Measurements from ENCODE around the gene FBXL16. TPM values are rescaled to one million over a fixed set of nuclear protein-coding genes. Genes with fewer than 3 reads are reported as not detected.

The FBXL16 gene
- total RNA-seq, 2 donors from 2014 or later: 1.0 to 2.3 TPM

- intact Hi-C loops (cut with DNase I): no loop called here
Observed at GRCh38 chr16:672371-672770, 33.2 kb downstream of the FBXL16 start.

DNA sequence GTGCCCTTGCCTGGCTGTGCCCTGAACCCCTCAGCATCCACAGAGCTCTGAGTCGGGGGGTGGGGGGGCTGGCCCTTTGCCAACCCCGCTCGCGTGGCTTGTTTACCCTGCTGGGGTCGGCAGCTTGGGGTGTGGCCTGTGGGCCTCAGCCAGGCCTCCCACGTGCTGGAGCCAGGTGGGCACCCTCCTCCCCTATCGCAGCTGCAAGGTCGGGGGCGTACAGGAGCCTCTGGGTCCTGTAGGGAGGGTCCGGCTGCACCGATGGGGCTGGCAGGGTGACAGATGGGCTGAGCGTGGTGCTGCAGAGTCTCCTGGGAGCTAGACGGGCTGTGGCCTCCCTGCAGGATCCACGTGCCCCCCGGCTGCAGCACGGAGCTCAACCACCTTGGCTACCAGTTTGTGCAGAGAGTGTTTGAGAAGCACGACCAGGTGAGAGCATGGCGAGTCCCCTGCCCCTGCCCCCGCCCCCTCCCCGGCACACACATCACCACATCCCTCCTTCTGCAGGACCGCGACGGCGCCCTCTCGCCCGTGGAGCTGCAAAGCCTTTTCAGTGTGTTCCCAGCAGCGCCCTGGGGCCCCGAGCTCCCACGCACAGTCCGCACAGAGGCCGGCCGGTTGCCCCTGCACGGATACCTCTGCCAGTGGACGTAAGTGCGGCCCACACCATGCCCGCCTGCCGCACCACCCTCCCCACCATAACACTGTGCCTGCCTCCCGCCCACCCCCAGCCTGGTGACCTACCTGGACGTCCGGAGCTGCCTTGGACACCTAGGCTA is 34.1 kb downstream of the FBXL16 start:
- intact Hi-C loops (cut with DNase I): no loop called here
- 84 to 90% methylated on average over 18 to 40 of the region's 40 CpGs for WGBS, 2 donors
- H3K4me3 ChIP-seq: no peak overlapping the region
- TF ChIP-seq, protein P1, sequence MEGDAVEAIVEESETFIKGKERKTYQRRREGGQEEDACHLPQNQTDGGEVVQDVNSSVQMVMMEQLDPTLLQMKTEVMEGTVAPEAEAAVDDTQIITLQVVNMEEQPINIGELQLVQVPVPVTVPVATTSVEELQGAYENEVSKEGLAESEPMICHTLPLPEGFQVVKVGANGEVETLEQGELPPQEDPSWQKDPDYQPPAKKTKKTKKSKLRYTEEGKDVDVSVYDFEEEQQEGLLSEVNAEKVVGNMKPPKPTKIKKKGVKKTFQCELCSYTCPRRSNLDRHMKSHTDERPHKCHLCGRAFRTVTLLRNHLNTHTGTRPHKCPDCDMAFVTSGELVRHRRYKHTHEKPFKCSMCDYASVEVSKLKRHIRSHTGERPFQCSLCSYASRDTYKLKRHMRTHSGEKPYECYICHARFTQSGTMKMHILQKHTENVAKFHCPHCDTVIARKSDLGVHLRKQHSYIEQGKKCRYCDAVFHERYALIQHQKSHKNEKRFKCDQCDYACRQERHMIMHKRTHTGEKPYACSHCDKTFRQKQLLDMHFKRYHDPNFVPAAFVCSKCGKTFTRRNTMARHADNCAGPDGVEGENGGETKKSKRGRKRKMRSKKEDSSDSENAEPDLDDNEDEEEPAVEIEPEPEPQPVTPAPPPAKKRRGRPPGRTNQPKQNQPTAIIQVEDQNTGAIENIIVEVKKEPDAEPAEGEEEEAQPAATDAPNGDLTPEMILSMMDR (IDR thresholded peaks at IDR 0.05): no peak
- no peak for TF ChIP-seq POLR2A (IDR thresholded peaks at IDR 0.05)
- no peak overlapping the region for H3K27ac ChIP-seq
- no peak for ATAC-seq
- H3K4me1 ChIP-seq: peaks cover 45% of the 10 kb centered on the region
- no peaks in the 10 kb centered on the region for H3K27me3 ChIP-seq
- no peaks in the 10 kb centered on the region for H3K9me3 ChIP-seq
- H3K36me3 ChIP-seq (replicated peaks in 1 of 2; ENCODE audit: insufficient read depth in 1 of 2, low read depth in 2 of 2): peaks cover 0 to 21% of the 10 kb centered on the region in 2 donors
- DNase-seq: no peak

More at GRCh38 chr16:672371-672770, 33.2 kb downstream of the FBXL16 start:
- H3K36me3 ChIP-seq (replicated peaks in 1 of 2; ENCODE audit: insufficient read depth in 1 of 2, low read depth in 2 of 2): peaks cover 0 to 21% of the 10 kb centered on the region in 2 donors
- no peak overlapping the region for H3K4me3 ChIP-seq
- H3K4me1 ChIP-seq: peaks cover 42% of the 10 kb centered on the region
- H3K27ac ChIP-seq: no peak overlapping the region
- 92 to 94% methylated on average over 6 to 11 of the region's 19 CpGs for WGBS, 2 donors
- DNase-seq: no peak
- no peaks in the 10 kb centered on the region for H3K27me3 ChIP-seq
- no peaks in the 10 kb centered on the region for H3K9me3 ChIP-seq
- TF ChIP-seq, protein P1 (IDR thresholded peaks at IDR 0.05): no peak
- no peak for TF ChIP-seq POLR2A (IDR thresholded peaks at IDR 0.05)
- no peak for ATAC-seq

GRCh38 chr16:670485-671352 is 34.9 kb downstream of the FBXL16 start:
- no peaks in the 10 kb centered on the region for H3K27me3 ChIP-seq
- H3K27ac ChIP-seq: no peak overlapping the region
- no peak overlapping the region for H3K4me3 ChIP-seq
- no peaks in the 10 kb centered on the region for H3K9me3 ChIP-seq
- 94% methylated on average over 33 to 51 of the region's 52 CpGs for WGBS, 2 donors
- ATAC-seq (no peak), DNase-seq (no peak)
- intact Hi-C loops (cut with DNase I): no loop called here
- H3K4me1 ChIP-seq: peaks cover 40% of the 10 kb centered on the region
- peaks cover 0 to 21% of the 10 kb centered on the region in 2 donors for H3K36me3 ChIP-seq (replicated peaks in 1 of 2; ENCODE audit: insufficient read depth in 1 of 2, low read depth in 2 of 2)
- TF ChIP-seq POLR2A (IDR thresholded peaks at IDR 0.05): no peak
- TF ChIP-seq, protein P1 (IDR thresholded peaks at IDR 0.05): no peak

GRCh38 chr16:669666-670065 is 35.9 kb downstream of the FBXL16 start:
- H3K27me3 ChIP-seq: no peaks in the 10 kb centered on the region
- intact Hi-C loops (cut with DNase I): no loop called here
- DNase-seq: no peak

More at GRCh38 chr16:669666-670065, 35.9 kb downstream of the FBXL16 start:
- Histone ChIP-seq H3K4me1 (peaks cover 29% of the 10 kb centered on the region), H3K36me3 (replicated peaks in 1 of 2; ENCODE audit: insufficient read depth in 1 of 2, low read depth in 2 of 2) (peaks cover 0 to 21% of the 10 kb centered on the region in 2 donors), H3K9me3 (no peaks in the 10 kb centered on the region), H3K27ac (no peak overlapping the region), H3K4me3 (no peak overlapping the region)
- WGBS, 2 donors: 86 to 91% methylated on average over 5 to 13 of the region's 13 CpGs
- no peak for ATAC-seq
- TF ChIP-seq, protein P1 (IDR thresholded peaks at IDR 0.05): no peak
- TF ChIP-seq POLR2A (IDR thresholded peaks at IDR 0.05): no peak

All from body of pancreas (tissue), 4 donors.